CD4-positive, alpha-beta T cell treated with Interleukin-1 beta for 1 hour (primary cell): ENCODE results near the gene ASCL3.
"Not testable (repeated sequence)": the region's sequence is repeated elsewhere in the genome, so short reads cannot be mapped to it uniquely, and the experiment has no call there.

Experiments used
- DNase-seq, 2 donors: peaks; one replicate each; pipeline ENCODE4 v3.0.0-alpha.2; 2020 to 2022

ASCL3 gene

GRCh38 chr11:8942518-8943066, at the start of gene ASCL3:
Gene ASCL3 (minus strand): TSS chr11:8943016. CDS start chr11:8938161, 4,855 bp downstream.
- DNase-seq, result no peak

GRCh38 chr11:8989453-8989852, 46.6 kb upstream of the ASCL3 start:
- no peak for DNase-seq

- DNase-seq, result no peak
These were observed 45.8 kb upstream of the ASCL3 start for GRCh38 chr11:8988329-8989234.

GRCh38 chr11:8987446-8987845, 44.6 kb upstream of the ASCL3 start:
- DNase-seq, result no peak

GRCh38 chr11:8986772-8987171, 44.0 kb upstream of the ASCL3 start:
- not testable (repeated sequence) for DNase-seq

GRCh38 chr11:8985462-8985861, 42.6 kb upstream of the ASCL3 start:
- no peak for DNase-seq

- DNase-seq, result no peak
These were observed 40.7 kb upstream of the ASCL3 start for GRCh38 chr11:8983552-8983951.

GRCh38 chr11:8980485-8980884, 37.7 kb upstream of the ASCL3 start:
- DNase-seq, result no peak

- not testable (repeated sequence) for DNase-seq
These were observed 36.5 kb upstream of the ASCL3 start for GRCh38 chr11:8979365-8979764.

GRCh38 chr11:8973121-8973520, 30.3 kb upstream of the ASCL3 start:
- DNase-seq, result no peak

- DNase-seq, result no peak
These were observed 29.1 kb upstream of the ASCL3 start for GRCh38 chr11:8971924-8972316.

- DNase-seq, result no peak
These were observed 28.5 kb upstream of the ASCL3 start for GRCh38 chr11:8971196-8971923.

- no peak for DNase-seq
These were observed 24.4 kb upstream of the ASCL3 start for GRCh38 chr11:8967184-8967583.

- DNase-seq, result peak; percentile 77 to 80
These were observed 21.8 kb upstream of the ASCL3 start, which contains the start of gene TMEM9B for GRCh38 chr11:8964324-8965320. Gene TMEM9B (minus strand): TSS chr11:8964442. CDS start chr11:8964313, 129 bp downstream.

- peak; percentile 76 to 79 for DNase-seq
These were observed 20.9 kb upstream of the ASCL3 start for GRCh38 chr11:8963569-8964323.

GRCh38 chr11:8962841-8963240, 20.0 kb upstream of the ASCL3 start:
- no peak for DNase-seq

GRCh38 chr11:8961401-8961800, 18.6 kb upstream of the ASCL3 start:
- no peak for DNase-seq

GRCh38 chr11:8959546-8960166, 16.8 kb upstream of the ASCL3 start:
- peak; percentile 14 to 57 for DNase-seq

GRCh38 chr11:8956860-8957259, 14.0 kb upstream of the ASCL3 start:
- DNase-seq, result no peak

- DNase-seq, result no peak
These were observed 6.1 kb upstream of the ASCL3 start for GRCh38 chr11:8948886-8949285.
